ENCODE measurements around the gene TBPL1.

TBPL1 gene

DNA sequence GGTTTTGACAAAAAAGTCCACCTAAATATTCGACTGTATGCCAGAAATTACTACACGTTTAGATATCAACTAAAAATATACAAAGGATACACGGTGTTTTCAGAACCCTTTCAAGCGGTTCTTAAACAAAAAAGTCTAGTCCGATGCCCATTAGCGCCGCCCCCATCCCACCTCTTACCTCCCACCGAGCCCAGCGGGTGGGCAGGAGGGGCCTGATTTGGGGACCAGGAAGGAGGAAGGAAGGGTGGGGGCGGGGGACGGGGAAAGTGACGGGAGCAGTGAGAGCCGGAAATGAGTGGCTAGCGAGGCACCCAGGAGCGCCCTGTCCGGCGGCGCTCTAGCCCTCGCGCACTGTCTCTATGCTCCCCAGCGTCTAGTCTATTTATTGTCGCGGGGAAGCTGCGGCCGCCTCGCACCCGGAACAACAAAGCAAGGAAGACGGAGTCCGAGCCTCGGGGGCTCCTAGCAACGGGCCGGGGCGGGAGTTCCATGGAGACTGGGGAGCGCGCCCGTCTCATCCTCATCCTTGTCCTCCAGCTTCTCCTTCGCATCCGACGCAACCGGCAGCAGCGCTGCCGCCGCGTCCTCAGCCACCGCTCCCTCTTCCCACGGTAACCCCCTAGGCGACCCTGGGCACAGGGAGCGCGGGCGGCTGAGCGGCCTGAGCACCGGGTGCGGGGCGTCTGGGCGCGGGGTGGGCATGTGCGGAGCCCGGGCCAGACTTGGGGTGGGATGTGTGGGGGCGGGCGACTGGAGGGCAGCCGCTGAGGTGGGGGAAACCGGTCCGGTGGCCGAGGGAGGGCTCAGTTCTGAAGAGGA lies at the start of gene TBPL1:
TBPL1 (plus strand) TSS at position 410 of the 819 bp plus-strand sequence. CDS start 26,902 bp downstream, outside the sequence.
- CTCF ChIA-PET = interaction anchor here (0.7 to 2.6 kb wide), 5 partner anchors 8 to 110 kb away, joined by 3 to 13 read pairs (median 7); no protein-coding TSS in a partner anchor
- POLR2A ChIA-PET = no interaction called here
- DNase-seq (ENCODE audit: extremely low spot score) = peak; percentile 92
- TF ChIP-seq, protein P1, sequence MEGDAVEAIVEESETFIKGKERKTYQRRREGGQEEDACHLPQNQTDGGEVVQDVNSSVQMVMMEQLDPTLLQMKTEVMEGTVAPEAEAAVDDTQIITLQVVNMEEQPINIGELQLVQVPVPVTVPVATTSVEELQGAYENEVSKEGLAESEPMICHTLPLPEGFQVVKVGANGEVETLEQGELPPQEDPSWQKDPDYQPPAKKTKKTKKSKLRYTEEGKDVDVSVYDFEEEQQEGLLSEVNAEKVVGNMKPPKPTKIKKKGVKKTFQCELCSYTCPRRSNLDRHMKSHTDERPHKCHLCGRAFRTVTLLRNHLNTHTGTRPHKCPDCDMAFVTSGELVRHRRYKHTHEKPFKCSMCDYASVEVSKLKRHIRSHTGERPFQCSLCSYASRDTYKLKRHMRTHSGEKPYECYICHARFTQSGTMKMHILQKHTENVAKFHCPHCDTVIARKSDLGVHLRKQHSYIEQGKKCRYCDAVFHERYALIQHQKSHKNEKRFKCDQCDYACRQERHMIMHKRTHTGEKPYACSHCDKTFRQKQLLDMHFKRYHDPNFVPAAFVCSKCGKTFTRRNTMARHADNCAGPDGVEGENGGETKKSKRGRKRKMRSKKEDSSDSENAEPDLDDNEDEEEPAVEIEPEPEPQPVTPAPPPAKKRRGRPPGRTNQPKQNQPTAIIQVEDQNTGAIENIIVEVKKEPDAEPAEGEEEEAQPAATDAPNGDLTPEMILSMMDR (IDR thresholded peaks at IDR 0.05; ENCODE audit: control extremely low read depth, extremely low read depth, low read depth, missing control alignments) = no peak

DNA sequence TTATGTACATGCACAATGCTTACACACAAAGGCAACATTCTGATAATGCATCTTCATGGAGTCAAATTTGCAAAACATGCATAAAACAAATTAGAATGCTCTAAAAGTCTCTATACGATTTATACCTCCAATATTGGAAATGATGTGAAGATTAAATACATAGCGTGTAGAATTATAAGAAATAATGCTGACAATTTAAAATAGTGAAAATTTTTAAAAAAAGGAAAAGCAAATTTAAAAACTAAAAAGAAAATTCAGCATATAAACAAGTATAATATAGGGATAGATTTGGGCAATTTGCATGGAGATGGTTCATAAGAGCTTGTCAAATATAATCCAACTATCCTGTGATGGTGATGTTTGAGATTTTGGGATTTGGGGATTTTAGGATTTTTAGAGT lies 49.2 kb upstream of the TBPL1 start:
- TF ChIP-seq, protein P1 (IDR thresholded peaks at IDR 0.05; ENCODE audit: control extremely low read depth, extremely low read depth, low read depth, missing control alignments) = no peak
- no peak for DNase-seq (ENCODE audit: extremely low spot score)
- CTCF ChIA-PET = interaction anchor here (3.3 kb wide), 1 partner anchor 19 kb away, joined by 22 read pairs; no protein-coding TSS in a partner anchor
- POLR2A ChIA-PET = no interaction called here

DNA sequence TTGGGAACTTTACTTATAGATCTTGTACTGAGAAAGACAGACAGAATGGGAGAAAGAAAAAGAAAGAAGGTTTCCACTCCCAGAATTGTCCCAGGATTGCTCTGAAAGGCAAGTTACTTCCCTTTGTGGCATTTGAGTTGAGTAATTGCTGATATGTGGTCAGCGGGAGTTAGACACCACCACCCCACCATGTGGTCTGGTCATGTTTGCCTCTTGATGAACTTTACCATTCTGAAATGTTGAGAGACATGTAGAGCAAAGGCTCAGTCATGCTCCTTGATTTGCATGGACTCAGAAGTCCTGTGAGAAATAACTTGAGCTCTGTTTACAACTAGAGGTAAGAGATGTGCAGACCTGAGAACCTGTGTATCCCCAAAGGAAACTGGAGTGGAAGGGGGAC lies 47.0 kb upstream of the TBPL1 start:
- POLR2A ChIA-PET = no interaction called here
- no peak for DNase-seq (ENCODE audit: extremely low spot score)
- TF ChIP-seq, protein P1 (IDR thresholded peaks at IDR 0.05; ENCODE audit: control extremely low read depth, extremely low read depth, low read depth, missing control alignments) = no peak
- CTCF ChIA-PET = interaction anchor here (1.0 to 2.2 kb wide), 6 partner anchors 8 to 205 kb away, joined by 3 to 16 read pairs (median 5); no protein-coding TSS in a partner anchor

DNA sequence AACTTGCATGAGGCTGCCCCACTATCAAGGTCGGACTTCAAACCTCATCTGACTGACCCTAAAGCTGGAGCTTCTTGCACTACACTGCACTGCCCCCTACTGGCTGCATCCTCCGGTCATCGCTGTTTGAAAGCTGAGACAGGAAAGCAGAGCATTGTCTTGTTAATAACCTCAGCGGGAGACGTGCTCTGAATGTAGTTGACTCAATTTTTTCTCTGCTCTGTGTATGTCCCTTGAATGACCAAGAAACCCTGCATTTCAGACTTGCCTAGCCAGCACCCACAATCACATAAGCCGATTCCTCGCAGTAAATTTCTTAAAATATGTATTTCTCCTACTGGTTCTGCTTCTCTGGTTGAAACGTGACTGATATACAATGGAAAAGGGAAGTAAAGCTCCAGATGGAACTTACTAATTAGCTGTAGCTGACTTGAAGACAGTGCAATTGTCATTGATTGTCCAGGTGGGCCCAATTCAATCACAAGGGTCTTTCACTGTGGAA lies 36.3 kb upstream of the TBPL1 start:
- peak; percentile 47 for DNase-seq (ENCODE audit: extremely low spot score)
- CTCF ChIA-PET = interaction anchor here (0.7 to 5.1 kb wide), 50 partner anchors 8 to 1637 kb away, joined by 3 to 49 read pairs (median 4); no protein-coding TSS in a partner anchor
- POLR2A ChIA-PET = no interaction called here
- TF ChIP-seq, protein P1 (IDR thresholded peaks at IDR 0.05; ENCODE audit: control extremely low read depth, extremely low read depth, low read depth, missing control alignments) = peak; percentile 94

DNA sequence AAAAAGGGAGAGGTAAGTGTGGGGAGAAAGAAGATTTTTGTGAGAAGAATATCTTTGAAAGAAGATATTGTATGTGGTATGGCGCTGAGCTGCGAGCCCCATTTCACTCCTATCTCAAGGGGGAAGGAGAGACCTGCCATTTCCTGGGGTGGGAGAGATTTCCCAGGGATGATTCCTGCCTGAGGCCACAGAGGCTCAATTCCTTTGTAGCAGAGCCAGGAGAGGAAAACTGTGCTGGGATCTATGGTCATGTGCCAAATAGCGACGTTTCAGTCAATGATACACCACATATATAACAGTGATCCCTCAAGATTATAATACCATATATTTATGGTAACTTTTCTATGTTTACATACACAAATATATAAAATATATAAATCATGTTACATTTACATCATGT lies 35.2 kb upstream of the TBPL1 start:
- CTCF ChIA-PET = interaction anchor here (0.9 to 5.1 kb wide), 25 partner anchors 9 to 1097 kb away, joined by 3 to 49 read pairs (median 6); no protein-coding TSS in a partner anchor
- TF ChIP-seq, protein P1 (IDR thresholded peaks at IDR 0.05; ENCODE audit: control extremely low read depth, extremely low read depth, low read depth, missing control alignments) = no peak
- DNase-seq (ENCODE audit: extremely low spot score) = no peak
- POLR2A ChIA-PET = no interaction called here

DNA sequence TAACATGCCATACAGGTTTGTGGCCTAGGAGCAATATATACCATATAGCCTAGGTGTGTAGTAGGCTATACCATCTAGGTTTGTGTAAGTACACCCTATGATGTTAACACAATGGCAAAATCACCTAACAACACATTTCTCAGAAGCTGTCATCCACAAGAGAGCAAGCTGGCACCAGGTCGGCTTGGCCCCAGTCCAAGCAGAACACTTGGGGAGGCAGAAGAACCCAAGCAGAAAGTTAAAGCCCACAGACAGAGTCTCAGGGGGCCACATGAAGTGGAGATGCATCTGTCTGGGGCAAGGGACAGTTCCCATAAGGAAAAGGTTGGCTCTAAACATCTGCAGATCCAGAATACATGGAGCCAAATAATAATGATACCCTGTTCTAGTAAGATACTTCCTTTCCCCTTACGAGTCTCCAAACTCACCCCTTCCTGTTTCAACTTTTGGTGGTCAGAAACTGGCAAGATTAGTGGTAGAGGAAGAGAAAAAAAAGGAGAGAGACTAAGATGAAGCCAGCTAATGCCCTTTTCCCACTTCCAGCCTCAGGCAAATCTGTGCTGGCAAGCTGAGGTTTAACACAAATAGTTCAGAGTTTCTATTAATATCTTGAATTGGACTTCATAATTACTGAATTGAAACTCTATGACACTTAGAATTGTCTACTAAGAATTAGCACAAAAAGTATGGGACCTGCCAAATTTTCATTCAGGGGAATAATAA lies 34.7 kb upstream of the TBPL1 start:
- ChIA-PET CTCF (interaction anchor here (1.0 to 5.1 kb wide), 6 partner anchors 11 to 1098 kb away, joined by 3 to 49 read pairs (median 10); no protein-coding TSS in a partner anchor), POLR2A (no interaction called here)
- DNase-seq (ENCODE audit: extremely low spot score) = no peak
- TF ChIP-seq, protein P1 (IDR thresholded peaks at IDR 0.05; ENCODE audit: control extremely low read depth, extremely low read depth, low read depth, missing control alignments) = no peak

Data from GM10248 (cell line).